Neural cell (in vitro differentiated cells): ENCODE measurements around the gene TRIM43B. TPM values are rescaled to one million over a fixed set of nuclear protein-coding genes. Genes with fewer than 3 reads are reported as not detected.
"Not testable (repeated sequence)": the region's sequence is repeated elsewhere in the genome, so short reads cannot be mapped to it uniquely, and the experiment has no call there.

Source experiments
- H2AFZ ChIP-seq: fragments of 200-600, 300-800 bp; sonication (generic), shearing (Covaris generic); 2 replicates; pipeline ENCODE4 v1.6.0; 2014; ENCODE audit warnings: low read depth, mild to moderate bottlenecking, antibody characterized with exemption, low read length, moderate library complexity
- H3F3A ChIP-seq: fragments of 200-600 bp; shearing (Covaris generic); 2 replicates; pipeline ENCODE4 v1.6.1; 2016; ENCODE audit warnings: mild to moderate bottlenecking, moderate library complexity, mixed read lengths, antibody characterized with exemption, low read length; ENCODE audit not compliant: insufficient read depth, poor library complexity, severe bottlenecking
- H3K27ac ChIP-seq: fragments of 200-600, 300-800 bp; sonication (generic), shearing (Covaris generic); 2 replicates; pipeline ENCODE4 v1.5.1; 2014; ENCODE audit warnings: mild to moderate bottlenecking, low read length, moderate library complexity
- H3K27me3 ChIP-seq: fragments of 300-800, 200-600 bp; sonication (generic), shearing (Covaris generic); 2 replicates; pipeline ENCODE4 v1.6.0; 2014; ENCODE audit warnings: mild to moderate bottlenecking, low read depth, low read length, moderate library complexity; ENCODE audit not compliant: insufficient read depth
- H3K36me3 ChIP-seq: fragments of 300-800, 200-600 bp; sonication (generic), shearing (Covaris generic); 2 replicates; pipeline ENCODE4 v1.5.1; 2014; ENCODE audit warnings: mild to moderate bottlenecking, antibody characterized with exemption, low read length, moderate library complexity; ENCODE audit not compliant: insufficient read depth
- H3K4me2 ChIP-seq: fragments of 300-800, 200-600 bp; sonication (generic), shearing (Covaris generic); 2 replicates; pipeline ENCODE4 v1.6.0; 2014; ENCODE audit warnings: mild to moderate bottlenecking, low read length
- H3K4me3 ChIP-seq: fragments of 300-800, 200-600 bp; sonication (generic), shearing (Covaris generic); 2 replicates; pipeline ENCODE4 v1.5.1; 2014; ENCODE audit warnings: mild to moderate bottlenecking, low read length, moderate library complexity
- H3K79me2 ChIP-seq: fragments of 200-600 bp; shearing (Covaris generic); replicated peaks from 2 replicates; pipeline ENCODE4 v1.6.0; 2014; ENCODE audit warnings: mild to moderate bottlenecking, low read length, moderate library complexity; ENCODE audit not compliant: insufficient read depth
- H3K9ac ChIP-seq: fragments of 300-800, 200-600 bp; sonication (generic), shearing (Covaris generic); 2 replicates; pipeline ENCODE4 v1.6.1; 2016; ENCODE audit warnings: mild to moderate bottlenecking, low read length, mixed read lengths
- H3K9me2 ChIP-seq: fragments of 200-600 bp; shearing (Covaris generic); 2 replicates; pipeline ENCODE4 v1.6.1; 2016; ENCODE audit warnings: mild to moderate bottlenecking, low read length, mixed read lengths; ENCODE audit not compliant: insufficient read depth
- H3K9me3 ChIP-seq: fragments of 200-600, 300-800 bp; sonication (generic), shearing (Covaris generic); 2 replicates; pipeline ENCODE4 v1.6.1; 2016; ENCODE audit warnings: mild to moderate bottlenecking, mixed run types, low read length, moderate library complexity, mixed read lengths
- H4K20me1 ChIP-seq: fragments of 200-600 bp; shearing (Covaris generic); 2 replicates; pipeline ENCODE4 v1.6.1; 2016; ENCODE audit warnings: mild to moderate bottlenecking, mixed run types; ENCODE audit not compliant: insufficient read depth
- EP300 ChIP-seq: fragments of 450-650 bp; conservative IDR thresholded peaks from 2 replicates; pipeline ENCODE4 v1.6.1; 2014; ENCODE audit warnings: antibody characterized with exemption, mild to moderate bottlenecking, moderate library complexity; ENCODE audit not compliant: poor library complexity, severe bottlenecking
- EZH2 ChIP-seq: fragments of 200-600, 300-800 bp; shearing (Covaris generic), sonication (generic); IDR thresholded peaks from 2 replicates; pipeline ENCODE4 v1.6.1; 2014; ENCODE audit warnings: antibody characterized with exemption, low read length, borderline replicate concordance, mild to moderate bottlenecking; ENCODE audit not compliant: insufficient read depth, poor library complexity, severe bottlenecking
- MXI1 ChIP-seq: fragments of 450-650 bp; conservative IDR thresholded peaks from 2 replicates; pipeline ENCODE4 v1.6.1; 2014; ENCODE audit warnings: antibody characterized with exemption, mild to moderate bottlenecking; ENCODE audit not compliant: poor library complexity, severe bottlenecking
- POLR2AphosphoS5 ChIP-seq: IDR thresholded peaks from 2 replicates; pipeline ENCODE4 v1.6.1; 2012
- RAD21 ChIP-seq: fragments of 450-650 bp; conservative IDR thresholded peaks from 2 replicates; pipeline ENCODE4 v1.6.1; 2014; ENCODE audit warnings: antibody characterized with exemption, mild to moderate bottlenecking, moderate library complexity
- SMC3 ChIP-seq: fragments of 450-650 bp; conservative IDR thresholded peaks from 2 replicates; pipeline ENCODE4 v1.6.1; 2014; ENCODE audit warnings: antibody characterized with exemption, mild to moderate bottlenecking, moderate library complexity; ENCODE audit not compliant: poor library complexity
- TAF1 ChIP-seq: IDR thresholded peaks from 2 replicates; pipeline ENCODE4 v1.6.1; 2012; ENCODE audit warnings: low read depth
- polyA minus RNA-seq: library from RNA; depleted of rRNA, polyadenylated mRNA; stranded (reverse); fragments of >200 nt; gene quantifications from 2 replicates; pipeline ENCODE4 v1.2.3, GENCODE V29; 2014
- polyA plus RNA-seq: library from polyadenylated mRNA; depleted of rRNA; stranded (reverse); fragments of >200 nt; gene quantifications from 2 replicates; pipeline ENCODE4 v1.2.3, GENCODE V29; 2014
- TF ChIP-seq, protein P1 (sequence below): IDR thresholded peaks from 2 replicates; pipeline ENCODE4 v1.6.1; 2012; ENCODE audit warnings: borderline replicate concordance
- TF ChIP-seq, protein P2 (sequence below): fragments of 450-650 bp; IDR thresholded peaks from 2 replicates; pipeline ENCODE4 v1.5.1; 2014; ENCODE audit warnings: antibody characterized with exemption, mild to moderate bottlenecking, moderate library complexity; ENCODE audit not compliant: poor library complexity, severe bottlenecking

The TRIM43B gene
- not detected in 2 replicates for polyA plus RNA-seq
- polyA minus RNA-seq: not detected in 2 replicates

DNA sequence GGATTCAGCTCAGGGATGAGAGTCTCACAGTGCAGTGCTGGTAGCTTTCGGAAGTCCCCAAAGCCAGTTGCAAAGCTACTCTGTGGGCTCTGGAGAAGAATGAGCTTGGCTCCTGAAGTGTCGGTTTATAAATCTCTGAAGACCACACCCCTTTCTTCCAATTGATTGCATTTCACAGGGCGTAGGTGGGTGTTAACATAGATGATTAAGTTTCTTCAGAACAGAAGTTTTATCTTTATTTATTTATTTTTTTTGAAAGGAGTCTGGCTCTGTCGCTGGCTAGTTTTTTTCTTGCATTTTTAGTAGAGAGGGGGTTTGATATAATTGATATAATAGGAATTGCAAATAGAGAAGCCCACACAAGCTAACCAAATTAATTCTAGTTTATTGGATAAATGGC is at the start of gene TRIM43B:
Gene TRIM43B, minus strand, starts transcription at position 101 of the 400 bp plus-strand sequence. CDS start 2,040 bp downstream, outside the sequence.
- H3K9me2 ChIP-seq, H3K36me3 ChIP-seq: not testable (repeated sequence)

DNA sequence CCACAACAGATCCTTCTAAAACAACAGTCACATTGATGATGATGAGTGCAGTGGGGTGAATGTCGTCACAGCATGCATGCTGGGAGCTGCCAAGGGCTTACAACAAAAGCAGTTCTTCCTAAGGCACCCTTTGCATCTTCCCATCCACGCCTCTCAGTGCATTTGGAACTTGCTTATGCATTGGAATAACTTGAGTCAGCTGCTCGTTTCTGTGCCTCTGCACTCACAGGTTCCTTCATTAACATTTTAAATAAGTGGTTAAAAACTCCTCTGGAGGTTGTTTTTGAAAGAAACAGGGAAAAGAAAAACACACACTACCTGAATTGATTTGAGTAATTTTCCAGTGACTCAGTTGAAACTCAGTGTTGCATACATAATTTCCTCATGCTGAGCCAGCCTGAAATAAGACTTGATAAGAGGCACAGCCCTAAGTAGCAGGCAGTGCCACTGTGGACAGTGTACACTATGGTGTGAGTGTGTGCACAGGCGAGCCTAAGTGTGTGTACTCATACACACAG is 46.8 kb upstream of the TRIM43B start:
- Histone ChIP-seq H3K9ac (no peak overlapping the region), H3K4me2 (no peak overlapping the region), H3F3A (no peaks in the 10 kb centered on the region), H3K27ac (no peak overlapping the region), H3K27me3 (no peaks in the 10 kb centered on the region), H3K79me2 (no peaks in the 10 kb centered on the region), H3K36me3 (no peaks in the 10 kb centered on the region), H2AFZ (no peak overlapping the region), H3K4me3 (no peak overlapping the region), H4K20me1 (no peaks in the 10 kb centered on the region), H3K9me2 (no peaks in the 10 kb centered on the region), H3K9me3 (no peaks in the 10 kb centered on the region)
- TF ChIP-seq, protein P1, sequence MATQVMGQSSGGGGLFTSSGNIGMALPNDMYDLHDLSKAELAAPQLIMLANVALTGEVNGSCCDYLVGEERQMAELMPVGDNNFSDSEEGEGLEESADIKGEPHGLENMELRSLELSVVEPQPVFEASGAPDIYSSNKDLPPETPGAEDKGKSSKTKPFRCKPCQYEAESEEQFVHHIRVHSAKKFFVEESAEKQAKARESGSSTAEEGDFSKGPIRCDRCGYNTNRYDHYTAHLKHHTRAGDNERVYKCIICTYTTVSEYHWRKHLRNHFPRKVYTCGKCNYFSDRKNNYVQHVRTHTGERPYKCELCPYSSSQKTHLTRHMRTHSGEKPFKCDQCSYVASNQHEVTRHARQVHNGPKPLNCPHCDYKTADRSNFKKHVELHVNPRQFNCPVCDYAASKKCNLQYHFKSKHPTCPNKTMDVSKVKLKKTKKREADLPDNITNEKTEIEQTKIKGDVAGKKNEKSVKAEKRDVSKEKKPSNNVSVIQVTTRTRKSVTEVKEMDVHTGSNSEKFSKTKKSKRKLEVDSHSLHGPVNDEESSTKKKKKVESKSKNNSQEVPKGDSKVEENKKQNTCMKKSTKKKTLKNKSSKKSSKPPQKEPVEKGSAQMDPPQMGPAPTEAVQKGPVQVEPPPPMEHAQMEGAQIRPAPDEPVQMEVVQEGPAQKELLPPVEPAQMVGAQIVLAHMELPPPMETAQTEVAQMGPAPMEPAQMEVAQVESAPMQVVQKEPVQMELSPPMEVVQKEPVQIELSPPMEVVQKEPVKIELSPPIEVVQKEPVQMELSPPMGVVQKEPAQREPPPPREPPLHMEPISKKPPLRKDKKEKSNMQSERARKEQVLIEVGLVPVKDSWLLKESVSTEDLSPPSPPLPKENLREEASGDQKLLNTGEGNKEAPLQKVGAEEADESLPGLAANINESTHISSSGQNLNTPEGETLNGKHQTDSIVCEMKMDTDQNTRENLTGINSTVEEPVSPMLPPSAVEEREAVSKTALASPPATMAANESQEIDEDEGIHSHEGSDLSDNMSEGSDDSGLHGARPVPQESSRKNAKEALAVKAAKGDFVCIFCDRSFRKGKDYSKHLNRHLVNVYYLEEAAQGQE: no peak
- TF ChIP-seq, protein P2, sequence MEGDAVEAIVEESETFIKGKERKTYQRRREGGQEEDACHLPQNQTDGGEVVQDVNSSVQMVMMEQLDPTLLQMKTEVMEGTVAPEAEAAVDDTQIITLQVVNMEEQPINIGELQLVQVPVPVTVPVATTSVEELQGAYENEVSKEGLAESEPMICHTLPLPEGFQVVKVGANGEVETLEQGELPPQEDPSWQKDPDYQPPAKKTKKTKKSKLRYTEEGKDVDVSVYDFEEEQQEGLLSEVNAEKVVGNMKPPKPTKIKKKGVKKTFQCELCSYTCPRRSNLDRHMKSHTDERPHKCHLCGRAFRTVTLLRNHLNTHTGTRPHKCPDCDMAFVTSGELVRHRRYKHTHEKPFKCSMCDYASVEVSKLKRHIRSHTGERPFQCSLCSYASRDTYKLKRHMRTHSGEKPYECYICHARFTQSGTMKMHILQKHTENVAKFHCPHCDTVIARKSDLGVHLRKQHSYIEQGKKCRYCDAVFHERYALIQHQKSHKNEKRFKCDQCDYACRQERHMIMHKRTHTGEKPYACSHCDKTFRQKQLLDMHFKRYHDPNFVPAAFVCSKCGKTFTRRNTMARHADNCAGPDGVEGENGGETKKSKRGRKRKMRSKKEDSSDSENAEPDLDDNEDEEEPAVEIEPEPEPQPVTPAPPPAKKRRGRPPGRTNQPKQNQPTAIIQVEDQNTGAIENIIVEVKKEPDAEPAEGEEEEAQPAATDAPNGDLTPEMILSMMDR: no peak
- TF ChIP-seq RAD21 (no peak), EZH2 (no peak), SMC3 (no peak), POLR2AphosphoS5 (no peak), MXI1 (no peak), TAF1 (no peak), EP300 (no peak)

More for the DNA sequence above, at the start of gene TRIM43B:
- H3K9me3 ChIP-seq, H4K20me1 ChIP-seq, H2AFZ ChIP-seq, H3K4me2 ChIP-seq, H3K9ac ChIP-seq, H3K27me3 ChIP-seq, H3K79me2 ChIP-seq, H3K4me3 ChIP-seq, H3F3A ChIP-seq, H3K27ac ChIP-seq: not testable (repeated sequence)

DNA sequence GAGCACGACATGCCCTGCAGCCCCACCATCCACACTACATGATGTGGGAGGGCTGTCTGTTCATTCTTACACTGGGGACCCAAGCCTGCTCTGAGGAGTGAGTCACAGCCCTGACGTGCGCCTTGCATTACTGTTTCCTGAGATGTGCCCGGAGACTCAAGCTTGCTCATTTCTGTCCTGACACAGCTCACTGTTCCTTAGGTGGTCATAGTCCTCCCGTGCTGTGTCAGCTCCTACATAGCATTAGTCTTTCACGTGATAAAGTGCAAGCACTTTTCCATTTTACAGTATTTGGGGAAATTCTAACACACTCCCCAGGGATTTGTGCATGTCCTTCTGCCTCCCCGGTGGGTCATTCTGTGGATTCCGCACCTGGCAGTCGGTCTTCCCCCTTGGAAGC is 46.2 kb upstream of the TRIM43B start:
- H3K27ac ChIP-seq: no peak overlapping the region

More for the DNA sequence above, 46.2 kb upstream of the TRIM43B start:
- no peaks in the 10 kb centered on the region for H3K36me3 ChIP-seq
- no peaks in the 10 kb centered on the region for H3K9me2 ChIP-seq
- H3K9me3 ChIP-seq: no peaks in the 10 kb centered on the region
- no peak overlapping the region for H3K4me3 ChIP-seq
- no peak overlapping the region for H3K9ac ChIP-seq
- H3K4me2 ChIP-seq: no peak overlapping the region
- H3K79me2 ChIP-seq: no peaks in the 10 kb centered on the region
- H3F3A ChIP-seq: no peaks in the 10 kb centered on the region
- no peak overlapping the region for H2AFZ ChIP-seq
- TF ChIP-seq POLR2AphosphoS5 (no peak), MXI1 (no peak), TAF1 (no peak)
- TF ChIP-seq, protein P2: no peak
- no peaks in the 10 kb centered on the region for H3K27me3 ChIP-seq
- no peaks in the 10 kb centered on the region for H4K20me1 ChIP-seq
